ENCODE data around the gene GORASP2.

- TF ChIP-seq CTCF (IDR thresholded peaks at IDR 0.05) (no peak), POLR2A (IDR thresholded peaks at IDR 0.05) (no peak), POLR2AphosphoS5 (IDR thresholded peaks at IDR 0.05) (no peak), EP300 (IDR thresholded peaks at IDR 0.05; ENCODE audit: low read depth) (no peak)
Observed at GRCh38 chr2:170971071-170971470, 42.0 kb downstream of the GORASP2 start.

Measured in transverse colon (tissue), 4 donors.